ENCODE data around the gene PRR5L. TPM values are rescaled to one million over a fixed set of nuclear protein-coding genes. Genes with fewer than 3 reads are reported as not detected.

Gene PRR5L
- polyA plus RNA-seq, 1 of the 3 experiments (the other 2 are of a cell fraction): 0.46 TPM

GRCh38 chr11:36507824-36508489 is 211.9 kb downstream of the PRR5L start:
- H3F3A ChIP-seq (replicated peaks; ENCODE audit: insufficient read depth): peaks cover 17% of the 10 kb centered on the region
- ChIA-PET CTCF (interaction anchor here (0.8 to 3.5 kb wide), 7 partner anchors 9 to 686 kb away, joined by 3 to 21 read pairs (median 5); no protein-coding TSS in a partner anchor), POLR2A (interaction anchor here (1.5 kb wide), 1 partner anchor 33 kb away, joined by 3 read pairs; no protein-coding TSS in a partner anchor)
- no peak overlapping the region for H2AFZ ChIP-seq (ENCODE audit: low read depth)
- no peaks in the 10 kb centered on the region for H3K27me3 ChIP-seq (ENCODE audit: insufficient read depth)
- no peak for TF ChIP-seq MXI1 (IDR thresholded peaks at IDR 0.05; ENCODE audit: low read depth, low read length)
- no peak for TF ChIP-seq REST (IDR thresholded peaks at IDR 0.05; ENCODE audit: low read depth, low read length)
- no peak for TF ChIP-seq FOXM1 (IDR thresholded peaks at IDR 0.05; ENCODE audit: low read depth)
- TF ChIP-seq YY1 (IDR thresholded peaks at IDR 0.05; ENCODE audit: low read depth): no peak
- TF ChIP-seq CTCF (IDR thresholded peaks at IDR 0.05): no peak
- no peak for TF ChIP-seq RFX5 (IDR thresholded peaks at IDR 0.05; ENCODE audit: low read length)
- TF ChIP-seq FOSL2 (IDR thresholded peaks at IDR 0.05; ENCODE audit: borderline replicate concordance, low read depth): no peak
- no peak for TF ChIP-seq TAF1 (IDR thresholded peaks at IDR 0.05; ENCODE audit: borderline replicate concordance, low read depth, low read length)
- no peak for TF ChIP-seq MAX (IDR thresholded peaks at IDR 0.05; ENCODE audit: low read depth)
- no peak for TF ChIP-seq SMC3 (IDR thresholded peaks at IDR 0.05; ENCODE audit: low read depth, low read length)
- no peak for TF ChIP-seq GABPA (IDR thresholded peaks at IDR 0.05; ENCODE audit: low read depth)
- no peak for TF ChIP-seq MEF2A (IDR thresholded peaks at IDR 0.05; ENCODE audit: borderline replicate concordance, low read depth)
- no peak for TF ChIP-seq USF2 (IDR thresholded peaks at IDR 0.05; ENCODE audit: borderline replicate concordance, low read depth, low read length)
- TF ChIP-seq SIN3A (IDR thresholded peaks at IDR 0.05; ENCODE audit: borderline replicate concordance, low read depth, low read length): no peak
- TF ChIP-seq, protein P1, sequence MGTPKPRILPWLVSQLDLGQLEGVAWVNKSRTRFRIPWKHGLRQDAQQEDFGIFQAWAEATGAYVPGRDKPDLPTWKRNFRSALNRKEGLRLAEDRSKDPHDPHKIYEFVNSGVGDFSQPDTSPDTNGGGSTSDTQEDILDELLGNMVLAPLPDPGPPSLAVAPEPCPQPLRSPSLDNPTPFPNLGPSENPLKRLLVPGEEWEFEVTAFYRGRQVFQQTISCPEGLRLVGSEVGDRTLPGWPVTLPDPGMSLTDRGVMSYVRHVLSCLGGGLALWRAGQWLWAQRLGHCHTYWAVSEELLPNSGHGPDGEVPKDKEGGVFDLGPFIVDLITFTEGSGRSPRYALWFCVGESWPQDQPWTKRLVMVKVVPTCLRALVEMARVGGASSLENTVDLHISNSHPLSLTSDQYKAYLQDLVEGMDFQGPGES (IDR thresholded peaks at IDR 0.05; ENCODE audit: low read depth, low read length): no peak
- no peak for TF ChIP-seq ZBTB33 (IDR thresholded peaks at IDR 0.05; ENCODE audit: borderline replicate concordance, low read depth)
- TF ChIP-seq ELF1 (IDR thresholded peaks at IDR 0.05): no peak
- no peak for TF ChIP-seq EP300 (IDR thresholded peaks at IDR 0.05; ENCODE audit: borderline replicate concordance in 1 of 2, low read depth in 1 of 2, low read length in 1 of 2)
- peaks cover 3 to 11% of the 10 kb centered on the region in 2 experiments for H3K4me1 ChIP-seq (ENCODE audit: control insufficient read depth in 1 of 2, insufficient read depth in 2 of 2, low read depth in 1 of 2, low read length in 1 of 2)
- no peak for DNase-seq
- peak overlapping the region; percentile 95 to 97; a peak in 3 of 4 replicates for H3K4me3 ChIP-seq (ENCODE audit: low read depth in 2 of 2, low read length in 1 of 2)
- H4K20me1 ChIP-seq (ENCODE audit: insufficient read depth): peaks cover 24% of the 10 kb centered on the region
- no peaks in the 10 kb centered on the region for H3K9me3 ChIP-seq
- H3K9ac ChIP-seq: no peak overlapping the region
- H3K79me2 ChIP-seq (ENCODE audit: insufficient read depth): peaks cover 61% of the 10 kb centered on the region
- peaks cover 4 to 8% of the 10 kb centered on the region in 2 experiments for H3K36me3 ChIP-seq (replicated peaks in 1 of 2; ENCODE audit: control insufficient read depth in 1 of 2, insufficient read depth in 2 of 2, low read length in 1 of 2)
- peak overlapping the region in 1 of 2 experiments; percentile 86; a peak in 1 of 4 replicates for H3K27ac ChIP-seq (ENCODE audit: low read depth in 2 of 2, low read length in 1 of 2)
- H3K4me2 ChIP-seq: peak overlapping the region; percentile 76
- 85% methylated on average over 7 of the region's 7 CpGs for WGBS (ENCODE audit: low lambda C conversion rate)
- no peaks in the 10 kb centered on the region for H3K9me2 ChIP-seq

All from SK-N-SH (cell line).